ENCODE data around the gene TPCN1.
A peak's percentile ranks its signal among the peaks of the same experiment; 100 is the strongest.

TPCN1 gene

DNA sequence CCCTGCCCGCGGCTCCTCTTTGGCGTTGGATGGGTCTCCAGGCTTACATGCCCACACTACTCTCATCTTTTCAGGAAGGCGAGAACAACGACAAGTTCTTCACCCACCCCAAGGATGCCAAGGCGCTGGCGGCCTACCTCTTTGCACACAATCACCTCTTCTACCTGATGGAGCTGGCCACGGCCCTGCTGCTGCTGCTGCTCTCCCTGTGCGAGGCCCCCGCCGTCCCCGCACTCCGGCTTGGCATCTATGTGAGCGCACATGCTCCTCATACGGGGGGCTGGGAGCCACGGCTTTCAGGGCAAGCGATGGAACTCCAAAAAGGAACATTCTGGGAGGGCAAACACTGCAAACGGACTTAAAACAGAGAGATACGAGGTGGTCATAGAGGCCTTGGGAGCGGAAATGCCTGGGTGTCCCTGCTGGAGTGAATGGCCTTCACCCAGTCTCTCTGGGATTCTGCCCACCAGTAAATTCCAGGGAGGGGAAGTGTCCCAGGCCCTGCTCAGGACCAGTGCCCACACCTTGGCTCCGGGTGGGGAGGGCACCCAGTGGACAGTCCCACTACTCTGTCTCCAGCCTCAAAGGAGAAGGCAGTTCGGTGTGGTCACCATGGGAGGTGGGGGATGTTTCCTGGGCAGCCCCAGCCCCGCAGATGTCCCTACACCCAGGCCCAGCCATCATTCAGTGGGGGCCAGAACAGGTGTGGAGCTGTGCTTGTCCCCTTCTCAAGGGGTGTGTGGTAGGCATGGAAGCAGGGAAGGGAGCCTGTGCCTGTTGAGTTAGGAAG, 45.0 kb downstream of the TPCN1 start:
- no peak for DNase-seq

GRCh38 chr12:113267621-113268020, 46.4 kb downstream of the TPCN1 start:
- DNase-seq, result no peak

DNA sequence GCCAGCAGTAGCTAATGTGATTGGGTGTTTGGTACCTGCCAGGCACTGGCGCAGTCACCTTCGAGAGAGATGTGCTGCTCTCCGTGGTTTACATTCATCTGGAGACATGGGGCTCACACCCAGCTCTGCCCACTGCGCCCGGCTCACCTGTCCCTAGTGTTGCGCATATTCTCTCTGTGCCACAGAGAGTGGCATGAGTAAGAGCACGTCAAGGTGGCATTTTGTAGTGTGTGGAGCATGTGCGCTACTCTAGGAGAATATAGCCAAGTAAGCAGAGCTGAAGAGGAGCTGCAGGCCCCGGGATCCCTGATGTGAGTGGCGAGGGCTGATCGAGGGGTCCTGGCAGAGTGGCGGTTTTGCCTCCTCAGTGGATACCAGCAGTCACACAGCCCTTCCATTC, 46.9 kb downstream of the TPCN1 start:
- DNase-seq, result no peak

DNA sequence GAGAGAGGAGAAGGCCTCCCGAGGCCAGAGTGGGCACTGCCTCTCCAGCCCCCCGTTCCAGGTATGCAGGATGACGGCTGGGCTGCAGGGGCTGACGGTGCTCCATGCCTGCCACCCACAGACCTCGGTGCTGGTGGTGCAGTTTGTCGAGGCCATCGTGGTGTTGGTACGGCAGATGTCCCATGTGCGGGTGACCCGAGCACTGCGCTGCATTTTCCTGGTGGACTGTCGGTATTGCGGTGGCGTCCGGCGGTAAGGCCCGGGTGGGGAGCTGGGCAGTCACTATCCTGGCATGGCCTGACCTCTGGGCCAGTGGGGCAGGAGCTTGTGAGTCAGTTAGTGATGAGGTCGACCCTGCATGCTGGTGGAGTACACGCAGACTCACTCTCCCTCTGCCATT, 47.4 kb downstream of the TPCN1 start:
- no peak for DNase-seq

- no peak for DNase-seq
Measured at GRCh38 chr12:113269257-113269943, 48.1 kb downstream of the TPCN1 start.

DNA sequence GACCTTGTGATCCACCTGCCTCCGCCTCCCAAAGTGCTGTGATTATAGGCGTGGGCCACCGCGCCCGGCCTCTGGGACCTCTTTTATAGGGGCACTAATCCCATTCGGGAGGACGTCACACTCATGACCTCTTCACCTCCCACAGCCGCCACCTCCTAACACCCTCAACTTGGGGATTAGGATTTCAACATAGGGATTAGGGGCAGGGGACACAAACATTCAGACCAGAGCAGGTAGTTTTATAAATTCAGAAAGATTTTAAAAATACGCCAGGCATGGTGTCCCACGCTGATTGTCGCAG, 49.4 kb downstream of the TPCN1 start:
- no peak for DNase-seq

GRCh38 chr12:113271466-113271852, 50.2 kb downstream of the TPCN1 start:
- DNase-seq, result no peak

- DNase-seq, result no peak
Measured at GRCh38 chr12:113271853-113272561, 50.7 kb downstream of the TPCN1 start.

DNA sequence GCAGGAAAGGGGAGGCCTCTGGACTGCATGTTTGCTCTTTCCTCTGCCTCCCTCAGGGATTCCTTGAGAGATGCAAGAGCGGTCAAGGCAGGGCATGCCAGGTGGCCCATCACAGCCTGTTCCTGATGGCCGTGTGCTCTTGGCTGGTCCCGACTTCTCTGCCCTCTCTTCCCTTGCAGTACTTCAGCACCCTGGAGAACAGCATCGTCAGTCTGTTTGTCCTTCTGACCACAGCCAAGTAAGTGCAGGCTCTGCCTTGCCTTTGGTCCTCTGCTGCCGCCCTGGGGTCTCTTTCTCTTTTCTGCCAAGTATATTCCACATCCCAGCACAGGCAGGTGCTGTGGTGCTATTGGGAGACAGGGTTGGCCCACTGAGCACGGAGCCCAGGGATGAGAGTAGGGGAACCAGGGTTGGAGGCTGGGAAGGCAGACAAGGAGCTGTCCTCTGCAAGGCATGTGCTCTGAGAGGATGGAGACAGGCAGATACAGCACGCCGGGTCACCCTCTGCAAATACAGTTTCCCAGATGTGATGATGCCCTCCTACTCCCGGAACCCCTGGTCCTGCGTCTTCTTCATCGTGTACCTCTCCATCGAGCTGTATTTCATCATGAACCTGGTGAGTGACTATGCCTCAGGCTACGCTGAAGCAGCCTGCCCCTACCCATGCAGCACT, 51.9 kb downstream of the TPCN1 start:
- no peak for DNase-seq

- no peak for DNase-seq
Measured at GRCh38 chr12:113274848-113275247, 53.6 kb downstream of the TPCN1 start.

DNA sequence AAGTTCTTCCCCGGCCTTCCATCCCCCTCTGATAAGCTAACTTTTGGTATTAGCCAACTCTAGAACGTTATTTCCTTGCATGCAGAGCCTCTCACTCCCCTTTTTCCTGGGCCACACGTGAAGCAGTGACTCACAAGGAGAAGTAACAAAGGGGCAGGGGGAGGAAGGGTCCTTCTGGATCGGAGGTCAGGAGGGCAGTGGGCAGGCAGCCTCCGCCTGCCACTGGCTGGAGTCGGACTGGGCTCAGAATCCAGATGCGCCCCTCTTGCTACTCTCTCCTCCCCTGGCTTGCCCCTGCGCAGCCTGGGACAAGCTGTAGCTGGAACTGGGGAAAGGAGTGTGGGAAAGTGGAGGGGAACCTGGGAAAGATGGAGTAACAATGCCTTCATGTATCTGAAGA, 55.0 kb downstream of the TPCN1 start:
- DNase-seq, result no peak

GRCh38 chr12:113276946-113277500, 55.8 kb downstream of the TPCN1 start:
- no peak for DNase-seq

GRCh38 chr12:113277511-113277910, 56.2 kb downstream of the TPCN1 start:
- no peak for DNase-seq

DNA sequence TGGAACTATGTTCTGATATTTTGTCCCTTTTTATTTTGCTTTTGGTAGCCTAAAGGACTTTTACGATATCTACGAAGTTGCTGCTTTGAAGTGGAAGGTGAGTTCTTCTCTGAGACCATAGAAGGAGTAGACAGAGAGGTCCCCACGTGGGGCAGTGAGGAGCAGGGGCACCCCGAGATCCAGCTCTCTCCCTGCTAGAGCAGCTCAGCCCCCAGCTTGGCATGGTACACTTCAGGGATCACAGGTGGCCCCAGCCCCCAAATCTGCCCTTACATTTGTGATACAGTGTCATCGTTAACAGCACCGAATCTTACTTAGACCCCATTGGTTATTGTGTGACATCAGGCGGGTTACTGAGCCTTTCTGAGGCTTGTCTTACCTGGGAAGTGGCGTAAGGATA, 56.9 kb downstream of the TPCN1 start:
- no peak for DNase-seq

DNA sequence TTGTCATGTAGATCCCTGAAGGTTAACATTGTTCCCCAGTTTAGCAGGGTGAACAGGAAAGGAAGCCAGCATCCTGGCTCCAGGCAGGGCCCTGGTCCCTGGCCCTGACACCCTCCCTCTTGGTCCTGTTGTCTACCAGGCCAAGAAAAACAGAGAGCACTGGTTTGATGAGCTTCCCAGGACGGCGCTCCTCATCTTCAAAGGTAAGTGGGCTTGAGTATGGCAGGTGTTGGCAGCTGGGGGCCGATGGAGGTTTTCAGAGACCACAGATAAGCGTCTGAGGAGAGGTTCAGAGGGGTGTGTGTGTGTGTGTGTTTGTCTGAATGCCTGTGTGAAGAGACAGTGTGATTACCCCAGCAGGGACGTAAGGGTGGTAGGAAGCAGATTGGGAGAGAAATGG, 57.4 kb downstream of the TPCN1 start:
- peak; percentile 55 for DNase-seq

- DNase-seq, result no peak
Measured at GRCh38 chr12:113284751-113285150, 63.5 kb downstream of the TPCN1 start.

- DNase-seq, result no peak
Measured at GRCh38 chr12:113285679-113286610, 64.7 kb downstream of the TPCN1 start.

DNA sequence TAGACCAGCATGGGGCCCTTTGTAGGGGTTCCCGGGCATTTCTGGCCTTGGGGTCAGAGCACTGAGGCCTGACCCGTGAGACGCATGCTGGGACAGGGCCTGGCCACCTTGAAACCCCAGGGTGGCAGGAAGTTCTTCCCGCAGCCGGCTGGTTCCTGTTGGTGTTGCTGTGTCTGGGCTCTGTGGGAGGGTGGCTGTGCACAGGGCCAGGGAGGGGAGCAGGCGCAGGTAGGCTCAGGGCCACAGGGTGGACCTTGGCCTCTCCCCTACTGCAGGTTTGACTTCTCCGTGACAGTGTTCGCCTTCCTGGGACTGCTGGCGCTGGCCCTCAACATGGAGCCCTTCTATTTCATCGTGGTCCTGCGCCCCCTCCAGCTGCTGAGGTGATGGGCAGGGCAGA, 65.4 kb downstream of the TPCN1 start:
- no peak for DNase-seq

DNA sequence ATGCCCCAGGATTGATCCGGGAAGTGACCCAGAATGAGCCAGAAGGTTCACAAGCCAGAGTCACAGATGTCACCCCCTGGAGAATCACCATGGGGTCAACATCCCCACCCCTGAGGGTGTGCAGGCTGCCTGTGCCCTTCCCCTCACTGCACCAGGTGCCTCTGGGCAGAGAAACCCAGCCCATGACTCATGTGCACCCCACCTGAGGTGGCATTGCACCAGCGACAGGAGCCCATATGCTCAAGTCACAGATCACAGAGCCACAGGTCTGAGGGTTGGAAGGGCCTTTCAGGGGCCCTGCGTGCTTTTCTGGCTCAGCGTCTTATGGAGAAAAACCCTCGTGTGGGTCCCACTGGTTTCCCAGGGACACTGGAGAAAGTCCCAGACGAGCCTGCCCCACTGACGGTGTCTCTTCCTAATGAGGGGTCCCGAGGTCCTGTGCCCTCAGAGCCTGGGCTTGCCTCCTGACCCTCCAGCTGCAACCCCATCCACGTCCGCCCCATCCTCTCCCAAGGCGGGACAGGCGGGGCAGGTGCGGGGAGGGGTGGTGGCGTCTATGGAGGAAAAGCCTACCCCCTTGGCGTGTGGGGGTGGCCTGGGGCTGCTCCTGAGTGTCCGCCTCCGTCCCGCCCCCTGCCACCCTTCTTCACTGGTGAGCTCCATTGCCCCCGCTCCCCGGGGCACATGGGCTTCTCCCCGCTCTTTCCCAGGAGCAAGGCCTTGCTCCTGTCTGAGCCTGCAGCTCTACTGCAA, 66.1 kb downstream of the TPCN1 start:
- DNase-seq, result no peak

DNA sequence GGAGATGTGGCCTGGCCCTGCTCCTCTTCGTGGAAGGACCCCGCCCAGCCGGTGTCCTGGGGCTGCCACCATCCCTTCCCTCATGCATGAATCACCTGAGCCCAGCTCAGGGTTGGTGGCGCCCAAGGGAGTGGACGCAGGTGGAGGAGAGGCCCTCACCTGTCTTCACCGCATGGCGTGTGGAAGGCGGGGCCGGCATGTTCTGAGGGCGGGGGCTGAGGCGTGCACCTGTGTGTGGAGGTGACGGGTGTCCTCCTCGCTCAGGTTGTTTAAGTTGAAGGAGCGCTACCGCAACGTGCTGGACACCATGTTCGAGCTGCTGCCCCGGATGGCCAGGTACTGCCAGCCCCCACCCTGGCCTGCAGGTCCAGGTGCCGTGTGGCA, 66.6 kb downstream of the TPCN1 start:
- no peak for DNase-seq

- DNase-seq, result no peak
Measured at GRCh38 chr12:113289361-113289760, 68.1 kb downstream of the TPCN1 start.

Data from NCI-H2029 (cell line).